ENCODE data around the gene PLXDC1. TPM values are rescaled to one million over a fixed set of nuclear protein-coding genes. Genes with fewer than 3 reads are reported as not detected.

Gene PLXDC1
- total RNA-seq, 6 experiments from 2014 or later: 0.11 to 1.6 (median 0.54) TPM

DNA sequence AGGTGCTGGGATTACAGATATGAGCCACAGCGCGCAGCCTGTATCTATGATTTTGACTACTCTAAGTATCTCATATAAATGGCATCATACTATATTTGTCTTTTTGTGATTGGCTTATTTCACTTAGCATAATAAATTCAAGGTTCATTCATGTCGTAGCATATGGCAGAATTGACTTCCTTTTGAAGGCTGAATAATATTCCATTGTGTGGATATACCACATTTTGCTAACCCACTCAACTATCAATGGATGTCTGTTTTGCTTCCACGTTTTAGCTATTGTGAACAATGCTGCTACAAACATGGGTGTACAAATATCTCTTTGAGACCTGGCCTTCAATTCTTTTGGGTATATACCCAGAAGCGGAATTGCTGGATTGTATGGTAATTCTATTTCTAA lies 10.1 kb downstream of the PLXDC1 start:
- intact Hi-C loops (cut with DNase I): no loop called here
- TF ChIP-seq, protein P1, sequence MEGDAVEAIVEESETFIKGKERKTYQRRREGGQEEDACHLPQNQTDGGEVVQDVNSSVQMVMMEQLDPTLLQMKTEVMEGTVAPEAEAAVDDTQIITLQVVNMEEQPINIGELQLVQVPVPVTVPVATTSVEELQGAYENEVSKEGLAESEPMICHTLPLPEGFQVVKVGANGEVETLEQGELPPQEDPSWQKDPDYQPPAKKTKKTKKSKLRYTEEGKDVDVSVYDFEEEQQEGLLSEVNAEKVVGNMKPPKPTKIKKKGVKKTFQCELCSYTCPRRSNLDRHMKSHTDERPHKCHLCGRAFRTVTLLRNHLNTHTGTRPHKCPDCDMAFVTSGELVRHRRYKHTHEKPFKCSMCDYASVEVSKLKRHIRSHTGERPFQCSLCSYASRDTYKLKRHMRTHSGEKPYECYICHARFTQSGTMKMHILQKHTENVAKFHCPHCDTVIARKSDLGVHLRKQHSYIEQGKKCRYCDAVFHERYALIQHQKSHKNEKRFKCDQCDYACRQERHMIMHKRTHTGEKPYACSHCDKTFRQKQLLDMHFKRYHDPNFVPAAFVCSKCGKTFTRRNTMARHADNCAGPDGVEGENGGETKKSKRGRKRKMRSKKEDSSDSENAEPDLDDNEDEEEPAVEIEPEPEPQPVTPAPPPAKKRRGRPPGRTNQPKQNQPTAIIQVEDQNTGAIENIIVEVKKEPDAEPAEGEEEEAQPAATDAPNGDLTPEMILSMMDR (IDR thresholded peaks at IDR 0.05): no peak
- TF ChIP-seq POLR2A (IDR thresholded peaks at IDR 0.05): no peak
- ATAC-seq: no peak
- no peak overlapping the region for H3K27ac ChIP-seq
- H3K4me1 ChIP-seq: no peaks in the 10 kb centered on the region
- WGBS (ENCODE audit: insufficient coverage, low coverage, low lambda C conversion rate, missing lambda C conversion rate): 88% methylated on average over 5 of the region's 5 CpGs
- DNase-seq: no peak
- H3K9me3 ChIP-seq: no peaks in the 10 kb centered on the region
- H3K36me3 ChIP-seq: no peaks in the 10 kb centered on the region
- H3K27me3 ChIP-seq: no peaks in the 10 kb centered on the region
- no peak overlapping the region for H3K4me3 ChIP-seq

DNA sequence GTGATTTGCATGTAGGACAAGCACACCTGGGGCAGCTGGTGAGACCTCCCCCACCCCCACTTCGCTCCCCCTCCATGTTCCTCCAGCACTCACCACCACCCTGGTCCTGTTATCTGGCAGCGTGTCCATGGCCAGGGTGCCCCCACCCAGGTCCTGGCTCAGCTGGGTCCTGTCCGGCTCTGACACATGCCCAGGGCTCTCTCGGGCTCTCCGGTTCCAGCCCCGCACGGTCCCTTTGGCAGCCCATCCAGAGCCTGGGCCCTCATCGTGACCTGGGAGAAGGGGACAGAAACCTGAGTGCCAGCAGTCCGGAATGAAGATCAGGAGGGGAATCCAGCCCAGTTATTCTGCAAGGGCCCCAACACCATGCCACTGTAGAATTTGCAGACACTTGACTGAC lies 11.9 kb downstream of the PLXDC1 start:
- H3K27ac ChIP-seq: no peak overlapping the region
- H3K27me3 ChIP-seq: no peaks in the 10 kb centered on the region
- H3K4me1 ChIP-seq: no peaks in the 10 kb centered on the region
- intact Hi-C loops (cut with DNase I): no loop called here
- no peaks in the 10 kb centered on the region for H3K9me3 ChIP-seq
- ATAC-seq: no peak
- H3K36me3 ChIP-seq: no peaks in the 10 kb centered on the region
- no peak overlapping the region for H3K4me3 ChIP-seq
- DNase-seq: no peak
- TF ChIP-seq POLR2A (IDR thresholded peaks at IDR 0.05): no peak
- TF ChIP-seq, protein P1 (IDR thresholded peaks at IDR 0.05): no peak
- WGBS (ENCODE audit: insufficient coverage, low coverage, low lambda C conversion rate, missing lambda C conversion rate): 92% methylated on average over 2 of the region's 9 CpGs

DNA sequence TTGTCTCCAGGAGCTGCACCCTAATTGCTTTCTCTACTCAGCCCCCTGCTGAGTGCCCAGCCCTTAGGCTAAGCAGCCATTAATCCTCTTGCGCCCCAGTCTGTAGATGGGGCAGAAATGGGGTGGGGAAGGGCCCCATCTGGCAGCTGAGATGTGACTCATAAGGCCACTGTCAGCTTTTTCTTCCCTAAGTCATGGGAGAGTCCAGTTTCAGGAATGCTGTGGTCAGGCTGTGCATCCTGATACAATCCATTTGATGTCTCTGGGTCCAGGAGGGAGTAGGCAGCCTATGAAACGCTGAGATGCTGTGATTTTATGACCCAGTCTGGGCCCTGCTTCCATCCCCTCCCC lies 12.3 kb downstream of the PLXDC1 start:
- ATAC-seq: no peak
- Histone ChIP-seq H3K27me3 (no peaks in the 10 kb centered on the region), H3K27ac (no peak overlapping the region), H3K9me3 (no peaks in the 10 kb centered on the region), H3K4me3 (no peak overlapping the region), H3K36me3 (no peaks in the 10 kb centered on the region), H3K4me1 (no peaks in the 10 kb centered on the region)
- WGBS (ENCODE audit: insufficient coverage, low coverage, low lambda C conversion rate, missing lambda C conversion rate): 83% methylated on average over 1 of the region's 2 CpGs
- TF ChIP-seq POLR2A (IDR thresholded peaks at IDR 0.05): no peak
- TF ChIP-seq, protein P1 (IDR thresholded peaks at IDR 0.05): no peak
- no peak for DNase-seq
- intact Hi-C loops (cut with DNase I): no loop called here

DNA sequence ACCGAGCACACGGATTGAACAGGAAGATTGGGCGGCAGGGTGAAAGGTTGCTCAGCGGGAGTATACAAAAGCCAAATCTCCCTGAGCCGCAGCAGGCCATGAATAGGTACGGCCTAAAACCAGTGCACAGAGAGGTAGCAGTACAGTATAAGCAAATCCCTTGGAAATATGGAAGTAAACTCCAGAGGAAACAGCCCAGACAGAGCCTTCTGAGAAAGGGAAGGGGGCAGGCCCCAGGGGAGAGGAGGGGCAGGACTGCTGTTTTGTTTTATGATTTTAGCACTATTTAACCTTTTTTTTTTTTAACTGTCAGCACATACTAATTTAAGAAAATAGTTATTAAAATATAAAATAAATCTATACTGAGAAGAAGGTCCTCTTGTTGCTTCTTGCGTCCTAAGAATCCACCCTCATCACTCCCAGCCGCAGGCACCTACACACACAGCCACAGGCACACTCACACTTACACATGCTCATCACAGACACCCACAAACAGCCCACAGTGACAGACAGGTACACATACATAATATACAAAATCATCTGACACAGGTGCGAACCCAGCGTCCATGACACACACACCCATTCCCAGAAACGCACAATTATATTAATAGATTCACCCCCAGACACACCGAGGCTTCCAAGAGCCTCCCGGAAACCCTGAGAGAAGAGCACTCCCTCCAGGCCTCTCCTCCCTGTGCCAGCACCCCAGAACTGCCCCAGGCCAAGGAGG lies 12.8 kb downstream of the PLXDC1 start:
- intact Hi-C loops (cut with DNase I): no loop called here
- DNase-seq (no peak), ATAC-seq (no peak)
- H3K4me1 ChIP-seq: no peaks in the 10 kb centered on the region
- no peaks in the 10 kb centered on the region for H3K27me3 ChIP-seq
- no peaks in the 10 kb centered on the region for H3K36me3 ChIP-seq
- 79% methylated on average over 8 of the region's 13 CpGs for WGBS (ENCODE audit: insufficient coverage, low coverage, low lambda C conversion rate, missing lambda C conversion rate)
- no peaks in the 10 kb centered on the region for H3K9me3 ChIP-seq
- H3K27ac ChIP-seq: no peak overlapping the region
- no peak overlapping the region for H3K4me3 ChIP-seq
- TF ChIP-seq, protein P1 (IDR thresholded peaks at IDR 0.05): no peak
- TF ChIP-seq POLR2A (IDR thresholded peaks at IDR 0.05): no peak

All from right lobe of liver (tissue), 6 donors.